Activated CD4-positive, alpha-beta T cell treated with anti-CD3 and anti-CD28 coated beads, Interleukin-2, amount 50 U/mL, for 24 hours (primary cell): Measurements from ENCODE around the gene RARA.

Experiments
- DNase-seq, 2 donors: peaks; one replicate each; pipeline ENCODE4 v3.0.0-alpha.2; 2020; ENCODE audit warnings: low read depth in 1 of 2, low spot score in 1 of 2

Gene RARA

DNA sequence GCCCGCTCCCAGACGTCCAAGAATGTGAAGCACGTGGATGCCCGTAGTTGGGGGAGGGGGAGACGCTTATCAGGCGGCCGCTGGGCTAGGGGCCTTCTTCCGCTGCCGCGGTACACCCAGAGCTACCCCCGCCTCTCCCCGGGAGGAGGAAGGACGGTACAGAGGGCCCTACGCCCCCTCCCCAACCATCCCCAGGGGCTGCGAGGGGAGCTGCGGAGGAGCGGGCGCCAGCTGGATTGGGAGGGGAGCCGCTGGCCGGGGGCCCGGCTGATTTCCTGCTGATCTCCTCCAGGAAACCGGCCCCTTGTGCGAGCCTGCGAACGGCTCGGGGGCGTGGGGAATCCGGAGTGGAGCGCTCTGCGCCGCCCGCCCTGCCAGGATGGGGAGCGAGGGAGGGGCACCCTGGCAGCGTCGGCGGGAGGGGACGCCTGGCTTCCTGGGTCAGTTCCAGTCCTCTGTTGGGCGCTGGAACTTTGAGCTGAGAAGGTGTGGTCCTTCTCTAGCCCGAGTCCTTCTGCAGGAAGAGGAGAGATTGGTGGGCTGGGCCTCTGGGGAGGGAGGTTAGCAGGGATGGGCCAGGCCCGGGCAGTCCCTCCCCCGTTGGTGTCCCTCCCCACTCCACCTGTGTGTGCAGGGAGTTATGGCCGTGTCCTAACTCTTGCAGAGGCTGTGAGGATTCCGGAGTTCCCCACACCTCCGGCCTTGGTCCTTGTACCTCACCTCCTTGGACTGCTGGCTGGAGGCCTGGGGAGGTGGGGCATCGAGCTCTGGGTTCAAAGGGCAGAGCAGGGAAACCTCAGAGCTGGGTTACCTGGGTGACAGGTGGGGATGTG is 36.4 kb downstream of the RARA start:
- DNase-seq = no peak

DNA sequence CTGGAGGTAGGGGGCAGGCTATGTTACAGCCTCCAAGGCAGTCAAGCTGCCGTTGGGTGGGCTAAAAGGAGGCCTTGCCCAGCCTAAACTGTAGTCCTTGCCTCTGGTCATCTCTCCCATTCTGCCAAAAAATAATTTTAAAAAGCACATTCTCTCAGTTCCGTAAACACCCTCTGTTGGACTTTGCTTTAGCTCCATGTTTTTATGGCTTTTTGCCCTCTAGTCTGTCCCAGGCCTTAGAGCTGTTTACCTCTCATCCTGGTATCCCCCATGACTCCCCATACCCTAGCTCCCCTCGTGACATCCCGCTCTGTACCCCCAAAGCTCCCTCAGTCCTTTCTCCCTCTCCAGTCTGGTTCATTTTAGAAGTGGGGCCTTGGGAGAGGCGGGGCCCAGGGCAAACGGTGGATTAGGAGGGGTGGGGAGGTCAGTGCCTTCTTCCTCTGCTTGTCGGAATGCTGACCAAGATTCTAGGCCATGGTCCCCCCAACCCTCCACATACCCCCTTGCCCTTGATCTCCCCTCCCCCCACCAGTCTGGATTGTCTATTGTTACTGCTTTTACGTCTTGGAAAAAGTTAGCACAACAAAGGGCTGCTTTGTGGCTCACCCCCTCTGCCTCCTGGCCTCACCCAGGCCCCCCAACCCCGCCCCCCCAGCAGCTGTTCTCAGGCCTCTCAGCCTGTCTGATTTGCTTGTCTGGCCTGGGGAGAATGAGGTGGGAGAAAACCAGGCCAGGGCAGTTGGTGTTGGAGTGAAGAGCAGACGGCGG is 37.2 kb downstream of the RARA start:
- DNase-seq = no peak

- DNase-seq = no peak
Measured at GRCh38 chr17:40346765-40347158, 37.8 kb downstream of the RARA start.

GRCh38 chr17:40347319-40348135 is 38.5 kb downstream of the RARA start:
- no peak for DNase-seq

DNA sequence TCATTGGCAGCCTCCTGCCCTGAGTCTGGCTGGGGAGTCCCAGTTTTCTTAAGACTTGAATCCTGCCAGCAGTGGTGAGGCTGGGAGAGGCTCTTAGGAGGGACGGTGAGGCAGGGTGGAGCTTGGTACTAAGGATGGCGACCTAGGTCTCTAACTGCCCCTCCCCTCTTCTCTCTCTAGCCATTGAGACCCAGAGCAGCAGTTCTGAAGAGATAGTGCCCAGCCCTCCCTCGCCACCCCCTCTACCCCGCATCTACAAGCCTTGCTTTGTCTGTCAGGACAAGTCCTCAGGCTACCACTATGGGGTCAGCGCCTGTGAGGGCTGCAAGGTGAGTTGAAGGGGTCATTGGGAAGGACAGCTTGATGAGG is 39.1 kb downstream of the RARA start:
- DNase-seq = no peak

DNA sequence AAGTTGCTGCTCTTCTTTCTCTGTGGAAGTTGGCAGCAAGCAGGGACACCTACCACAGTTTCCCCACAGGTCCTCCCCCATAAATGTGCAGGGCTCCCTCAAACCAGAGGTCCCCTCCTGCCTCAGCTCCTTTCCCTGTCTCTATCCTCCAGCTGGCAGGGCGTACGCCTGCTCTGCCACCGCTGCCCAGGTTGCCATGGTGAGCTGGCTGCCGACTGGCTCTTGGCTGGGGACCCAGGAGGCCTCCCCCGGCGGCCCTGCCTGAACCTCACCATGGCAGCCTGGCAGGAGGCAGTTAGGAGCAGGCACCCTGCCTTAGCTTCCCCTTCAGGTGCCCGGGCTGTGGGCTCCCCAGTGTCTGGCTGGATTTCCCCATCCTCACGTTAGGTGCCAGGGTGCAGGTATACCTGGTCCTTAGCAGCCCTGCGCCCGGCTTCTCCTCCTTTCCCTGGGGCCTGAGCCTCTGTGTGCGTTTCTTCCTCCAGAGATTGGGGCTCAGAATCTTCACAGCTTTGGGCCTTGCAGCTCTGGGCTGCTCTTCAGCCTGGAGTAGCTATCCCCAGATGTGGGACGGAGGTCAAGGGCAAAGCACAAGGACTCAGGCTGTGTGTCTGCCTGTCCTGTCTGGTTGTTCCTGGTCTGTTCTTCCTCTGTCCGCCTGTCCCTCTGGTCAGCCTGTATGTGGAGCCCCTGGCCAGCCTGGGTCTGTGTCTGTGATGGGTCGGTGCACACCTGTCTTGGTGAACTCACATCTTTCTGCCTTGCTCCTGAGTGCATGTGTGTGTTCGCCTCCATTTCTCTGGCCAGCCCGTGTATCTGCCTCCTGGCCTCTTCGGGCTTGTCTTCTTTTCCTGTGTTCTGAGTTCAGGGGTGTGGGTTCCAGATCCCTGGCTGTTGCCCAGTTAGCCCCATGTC is 39.8 kb downstream of the RARA start:
- DNase-seq = no peak

- DNase-seq = no peak
Measured at GRCh38 chr17:40349477-40349894, 40.5 kb downstream of the RARA start.

GRCh38 chr17:40349895-40350688 is 41.1 kb downstream of the RARA start:
- no peak for DNase-seq

- no peak for DNase-seq
Measured at GRCh38 chr17:40350689-40351358, 41.8 kb downstream of the RARA start.

DNA sequence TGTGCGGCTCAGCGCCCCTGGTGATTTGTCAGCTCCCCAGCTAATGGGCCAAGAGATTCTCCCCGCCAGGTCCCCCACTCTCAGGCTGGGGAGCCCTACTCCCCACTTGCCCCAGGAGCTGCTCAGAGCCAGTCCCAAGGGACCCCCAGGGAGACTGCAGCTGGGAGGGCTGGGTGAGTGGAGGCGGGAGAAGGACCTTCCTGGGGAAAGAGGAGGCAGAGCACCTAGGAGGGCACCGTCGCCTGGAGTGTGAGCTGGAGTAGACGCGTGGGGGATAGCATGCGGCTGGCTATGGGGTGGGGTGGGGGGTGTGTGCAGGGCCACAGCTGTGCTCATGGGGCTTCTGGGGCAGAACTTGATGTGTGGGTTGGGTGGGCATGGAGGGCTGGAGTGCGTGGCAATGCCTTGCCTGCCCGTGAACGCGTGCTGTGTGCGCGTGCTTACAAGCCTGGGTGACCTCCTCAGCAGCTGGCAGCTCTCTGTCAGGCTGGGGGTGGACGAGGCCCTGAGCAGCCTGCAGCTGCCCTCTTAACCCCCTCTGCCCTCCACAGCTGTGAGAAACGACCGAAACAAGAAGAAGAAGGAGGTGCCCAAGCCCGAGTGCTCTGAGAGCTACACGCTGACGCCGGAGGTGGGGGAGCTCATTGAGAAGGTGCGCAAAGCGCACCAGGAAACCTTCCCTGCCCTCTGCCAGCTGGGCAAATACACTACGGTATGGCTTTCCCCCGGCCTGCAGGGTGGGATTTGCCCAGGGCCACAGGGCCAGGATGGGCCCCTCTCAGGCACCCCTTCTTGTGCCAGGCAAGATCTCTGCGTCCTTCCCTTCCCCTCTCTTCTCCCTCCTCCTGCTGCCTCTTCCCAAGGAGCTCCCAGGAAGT is 42.6 kb downstream of the RARA start:
- DNase-seq = no peak

GRCh38 chr17:40352237-40352778 is 43.3 kb downstream of the RARA start:
- no peak for DNase-seq

- DNase-seq = no peak
Measured at GRCh38 chr17:40352779-40353394, 43.9 kb downstream of the RARA start.

- DNase-seq = no peak
Measured at GRCh38 chr17:40354221-40355122, 45.5 kb downstream of the RARA start.

DNA sequence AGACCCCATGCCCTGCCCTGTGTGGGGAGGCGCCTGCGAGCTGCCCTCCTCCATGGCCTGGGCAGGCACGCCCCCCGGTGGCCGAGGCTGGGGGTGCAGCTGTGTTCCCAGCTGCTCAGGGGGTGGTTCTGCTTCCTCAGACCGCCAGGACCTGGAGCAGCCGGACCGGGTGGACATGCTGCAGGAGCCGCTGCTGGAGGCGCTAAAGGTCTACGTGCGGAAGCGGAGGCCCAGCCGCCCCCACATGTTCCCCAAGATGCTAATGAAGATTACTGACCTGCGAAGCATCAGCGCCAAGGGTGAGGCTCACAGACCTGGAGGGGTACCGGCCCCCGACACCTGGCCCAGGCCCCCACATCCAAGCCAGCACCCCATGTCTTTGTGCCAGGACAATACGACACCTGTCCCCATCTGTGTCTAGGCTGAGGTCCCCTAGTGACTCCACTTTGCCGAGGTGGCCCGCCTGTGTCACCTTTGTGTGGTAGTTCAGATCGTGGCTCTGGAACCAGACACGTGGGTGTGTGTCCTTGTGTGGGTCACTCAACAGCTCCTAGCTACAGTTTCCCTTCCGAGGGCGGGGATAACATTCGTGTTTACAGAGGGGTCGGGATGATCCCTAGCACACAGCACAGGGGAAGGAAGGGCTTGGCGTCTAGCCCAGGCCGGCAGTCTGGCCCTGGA is 46.3 kb downstream of the RARA start:
- DNase-seq = peak; percentile 69 to 75

- no peak for DNase-seq
Measured at GRCh38 chr17:40355804-40356758, 47.1 kb downstream of the RARA start.
